HG03439 (cell line): ENCODE results near the gene CYP27C1.

Source experiments
- ATAC-seq: cut with Tn5 transposase; IDR thresholded peaks from one replicate; pipeline ENCODE4 v1.9.1; 2021; ENCODE audit warnings: mild to moderate bottlenecking, moderate library complexity; ENCODE audit not compliant: unreplicated experiment

The CYP27C1 gene

GRCh38 chr2:127195140-127196074 lies 24.7 kb downstream of the CYP27C1 start:
- ATAC-seq, result no peak

GRCh38 chr2:127194447-127194846 lies 25.7 kb downstream of the CYP27C1 start:
- no peak for ATAC-seq

GRCh38 chr2:127193967-127194280 lies 26.2 kb downstream of the CYP27C1 start:
- ATAC-seq, result no peak

- no peak for ATAC-seq
These were observed 26.7 kb downstream of the CYP27C1 start for GRCh38 chr2:127193164-127193966.

GRCh38 chr2:127191331-127192219 lies 28.5 kb downstream of the CYP27C1 start:
- ATAC-seq, result no peak

- ATAC-seq, result no peak
These were observed 31.3 kb downstream of the CYP27C1 start for GRCh38 chr2:127188797-127189196.

- ATAC-seq, result no peak
These were observed 32.3 kb downstream of the CYP27C1 start for GRCh38 chr2:127187831-127188230.

GRCh38 chr2:127187081-127187775 lies 32.9 kb downstream of the CYP27C1 start:
- no peak for ATAC-seq

- no peak for ATAC-seq
These were observed 34.4 kb downstream of the CYP27C1 start for GRCh38 chr2:127185705-127186104.

GRCh38 chr2:127185093-127185492 lies 35.0 kb downstream of the CYP27C1 start:
- no peak for ATAC-seq

GRCh38 chr2:127183771-127184170 lies 36.3 kb downstream of the CYP27C1 start:
- no peak for ATAC-seq

GRCh38 chr2:127182626-127183458 lies 37.3 kb downstream of the CYP27C1 start:
- ATAC-seq, result no peak

GRCh38 chr2:127181851-127182250 lies 38.2 kb downstream of the CYP27C1 start:
- ATAC-seq, result no peak

GRCh38 chr2:127179766-127180165 lies 40.3 kb downstream of the CYP27C1 start:
- no peak for ATAC-seq

- ATAC-seq, result no peak
These were observed 42.4 kb downstream of the CYP27C1 start for GRCh38 chr2:127177617-127178263.

- no peak for ATAC-seq
These were observed 43.5 kb downstream of the CYP27C1 start for GRCh38 chr2:127176371-127177311.

- ATAC-seq, result no peak
These were observed 44.2 kb downstream of the CYP27C1 start for GRCh38 chr2:127175751-127176354.
